GM19397 (cell line): ENCODE measurements around the gene COQ5.
A peak's percentile ranks its signal among the peaks of the same experiment; 100 is the strongest.
"Not testable (repeated sequence)": the region's sequence is repeated elsewhere in the genome, so short reads cannot be mapped to it uniquely, and the experiment has no call there.

Experiments used
- ATAC-seq: cut with Tn5 transposase; IDR thresholded peaks from one replicate; pipeline ENCODE4 v1.9.1; 2021; ENCODE audit warnings: mild to moderate bottlenecking, moderate library complexity; ENCODE audit not compliant: unreplicated experiment

Gene COQ5

GRCh38 chr12:120528861-120529525 is at the start of gene COQ5:
Gene COQ5 (minus strand): TSS chr12:120529158. CDS start chr12:120529141, 17 bp downstream.
- ATAC-seq, result peak; percentile 81

GRCh38 chr12:120574106-120574505 is 45.1 kb upstream of the COQ5 start:
- no peak for ATAC-seq

GRCh38 chr12:120573560-120573959 is 44.6 kb upstream of the COQ5 start:
- ATAC-seq, result no peak

DNA sequence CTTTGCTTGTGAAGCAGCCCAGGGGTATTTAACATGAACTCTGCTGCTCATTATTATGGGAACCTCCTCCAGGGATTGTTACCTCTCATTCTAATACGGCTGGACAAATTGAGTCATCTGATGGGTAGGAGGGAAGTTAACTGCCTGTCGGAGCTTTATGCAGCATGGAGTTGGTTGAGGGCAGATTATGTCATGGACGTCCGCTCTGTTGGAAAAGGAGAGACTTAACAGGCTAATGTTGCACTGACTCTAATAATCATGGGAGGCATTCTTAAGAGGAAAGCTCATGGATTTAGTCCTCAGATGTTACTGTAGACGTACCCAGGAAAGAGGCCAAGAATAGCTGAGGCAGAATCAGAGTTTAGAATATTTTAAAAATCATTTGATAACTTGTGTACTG is 42.3 kb upstream of the COQ5 start:
- ATAC-seq, result no peak

DNA sequence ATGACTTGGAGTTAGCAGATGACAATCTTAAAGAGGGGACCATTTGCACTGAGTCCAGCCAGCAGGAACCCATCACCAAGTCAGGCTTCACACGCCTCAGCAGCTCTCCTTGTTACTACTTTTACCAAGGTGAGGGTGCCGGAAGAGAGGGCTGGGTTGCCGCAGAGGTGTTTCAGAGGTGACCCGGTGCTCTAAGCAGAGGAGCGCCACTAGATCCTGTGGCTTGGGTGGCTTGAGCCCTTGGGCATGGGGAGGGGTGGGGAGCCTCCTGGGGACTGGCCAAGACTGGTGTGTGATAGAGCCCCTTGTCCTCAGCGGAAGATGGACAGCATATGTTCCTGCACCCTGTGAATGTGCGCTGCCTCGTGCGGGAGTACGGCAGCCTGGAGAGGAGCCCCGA is 34.5 kb upstream of the COQ5 start:
- no peak for ATAC-seq

DNA sequence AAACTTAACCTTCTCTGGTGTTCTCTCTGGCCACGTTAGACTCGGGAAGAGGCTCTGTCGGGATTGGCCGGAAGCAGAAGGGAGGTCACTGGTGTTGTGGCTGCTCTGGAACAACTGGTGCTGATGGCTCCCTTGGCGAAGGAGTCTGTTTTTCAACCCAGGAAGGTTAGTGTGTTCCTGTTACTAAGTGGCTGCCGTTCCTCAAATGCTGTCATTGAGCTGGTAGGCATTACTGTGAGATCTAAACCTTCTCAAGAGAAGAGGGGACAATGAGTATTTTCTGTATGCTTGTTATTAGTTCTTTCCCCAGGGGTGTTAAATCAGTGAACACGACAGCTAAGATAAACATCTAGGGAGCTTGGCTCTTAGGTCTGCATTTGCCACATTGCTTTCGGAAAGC is 33.9 kb upstream of the COQ5 start:
- no peak for ATAC-seq

DNA sequence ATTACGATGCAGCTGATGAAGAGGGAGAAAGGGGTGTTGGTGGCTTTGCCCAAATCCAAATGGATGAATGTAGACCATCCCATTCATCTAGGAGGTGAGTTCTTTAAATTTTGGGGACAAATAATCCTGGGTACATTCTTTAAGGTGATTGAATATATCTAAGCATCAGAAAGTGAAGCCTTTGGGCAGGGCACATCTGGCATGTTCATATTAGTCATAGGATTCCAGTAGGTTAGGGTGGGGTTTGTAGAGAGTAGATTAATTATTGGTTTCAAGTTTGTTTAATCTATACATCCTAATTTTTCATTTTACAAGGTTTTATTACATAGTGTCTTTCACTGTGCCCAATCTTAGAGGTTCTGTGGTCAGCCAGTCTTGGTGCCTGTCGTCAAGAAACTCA is 28.6 kb upstream of the COQ5 start:
- no peak for ATAC-seq

DNA sequence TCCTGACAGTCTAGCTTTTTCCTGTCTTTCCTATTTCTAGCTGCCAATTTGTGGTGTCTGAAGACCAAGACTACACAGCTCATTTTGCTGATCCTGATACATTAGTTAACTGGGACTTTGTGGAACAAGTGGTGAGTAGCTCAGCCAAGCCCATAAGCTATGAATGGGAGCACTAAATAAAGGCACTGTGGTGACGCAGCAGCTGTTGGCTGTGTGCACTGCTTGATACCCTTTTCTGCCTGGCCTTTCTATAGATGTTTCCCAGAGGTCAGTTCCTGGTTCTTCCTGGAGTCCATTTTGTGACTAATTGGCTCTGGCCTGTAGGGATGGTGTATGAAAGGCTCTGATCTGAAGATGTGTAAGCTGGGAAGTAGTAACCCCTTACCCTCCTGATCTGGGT is 25.7 kb upstream of the COQ5 start:
- ATAC-seq, result no peak

DNA sequence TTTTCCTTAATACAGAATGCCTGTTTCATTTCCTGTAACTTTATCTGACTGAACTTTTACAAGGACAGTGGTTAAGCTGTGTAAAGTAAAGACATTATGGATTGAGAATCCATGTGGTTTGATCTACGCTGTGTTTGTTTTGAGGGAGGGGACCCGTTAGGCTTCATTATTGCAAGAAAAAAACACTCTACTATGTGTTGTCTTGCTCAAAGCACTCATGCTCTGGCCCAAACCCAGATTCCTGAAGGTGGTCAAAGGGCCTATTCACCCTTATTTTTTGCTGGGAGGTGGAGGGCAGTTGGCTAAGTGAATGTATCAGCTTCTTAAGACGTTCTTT is 17.1 kb upstream of the COQ5 start:
- no peak for ATAC-seq

DNA sequence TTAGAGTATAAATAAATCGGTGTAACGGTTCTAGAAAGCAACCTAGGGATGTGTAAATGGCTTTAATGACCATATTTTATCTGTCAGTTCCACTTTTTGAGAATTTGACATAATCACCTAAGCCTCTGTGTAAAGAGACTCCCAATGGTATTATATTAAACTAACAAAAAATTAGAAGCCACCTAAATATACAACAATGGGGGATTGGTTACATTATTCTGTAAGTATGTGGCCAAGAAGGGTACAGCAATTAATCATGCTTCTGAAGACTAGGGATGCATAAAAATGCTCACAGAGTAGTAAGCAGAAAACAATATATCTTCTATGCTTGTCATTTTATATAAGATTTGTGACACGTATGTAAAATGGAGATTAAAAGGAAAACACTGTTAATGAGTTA is 15.7 kb upstream of the COQ5 start:
- ATAC-seq, result no peak

GRCh38 chr12:120542166-120542565 is 13.2 kb upstream of the COQ5 start:
- ATAC-seq, result no peak

- ATAC-seq, result no peak
These were observed 11.5 kb upstream of the COQ5 start for GRCh38 chr12:120540445-120540844.

GRCh38 chr12:120539303-120539702 is 10.3 kb upstream of the COQ5 start:
- no peak for ATAC-seq

GRCh38 chr12:120538281-120539156 is 9.6 kb upstream of the COQ5 start:
- ATAC-seq, result no peak

- ATAC-seq, result no peak
These were observed 8.9 kb upstream of the COQ5 start for GRCh38 chr12:120537856-120538220.

- ATAC-seq, result no peak
These were observed 7.3 kb upstream of the COQ5 start for GRCh38 chr12:120536064-120536791.

DNA sequence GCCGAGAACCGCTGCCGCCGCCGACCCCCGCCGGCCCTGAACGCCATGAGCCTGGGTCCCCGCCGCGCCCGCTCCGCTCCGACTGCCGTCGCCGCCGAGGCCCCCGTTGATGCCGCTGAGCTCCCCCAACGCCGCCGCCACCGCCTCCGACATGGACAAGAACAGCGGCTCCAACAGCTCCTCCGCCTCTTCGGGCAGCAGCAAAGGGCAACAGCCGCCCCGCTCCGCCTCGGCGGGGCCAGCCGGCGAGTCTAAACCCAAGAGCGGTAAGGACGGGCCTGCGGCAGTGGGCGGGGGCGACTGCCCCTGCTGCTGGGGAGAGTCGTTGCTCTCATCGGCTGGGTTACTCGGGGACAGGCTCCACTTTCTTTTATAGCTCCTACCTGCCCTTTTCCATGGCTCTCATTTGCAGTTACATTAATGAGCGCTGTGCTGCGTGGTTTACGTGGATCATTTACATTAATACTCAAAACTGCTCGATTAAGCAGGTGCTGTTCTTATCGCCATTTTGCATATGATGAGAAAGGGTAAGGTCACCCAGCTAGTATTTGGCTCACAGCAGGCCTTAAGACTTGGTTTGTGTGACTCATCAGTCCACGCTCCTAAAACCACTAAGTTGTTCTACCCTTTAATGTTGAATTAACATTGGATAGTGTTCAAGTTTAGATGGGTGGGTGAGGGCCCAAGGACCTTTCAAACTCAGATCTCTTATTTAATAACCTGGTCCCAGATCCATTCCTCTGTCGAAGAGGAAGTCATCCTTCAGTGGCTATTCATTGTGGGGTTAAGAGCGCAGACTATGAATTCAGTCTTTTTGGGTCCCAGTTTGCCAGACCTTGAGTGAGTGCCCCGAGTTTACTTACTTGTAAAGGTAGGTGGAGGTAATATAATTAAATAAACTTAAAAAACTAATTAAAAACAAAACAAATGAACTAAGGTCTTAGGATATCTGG is 6.0 kb upstream of the COQ5 start:
- peak; percentile 46 for ATAC-seq

DNA sequence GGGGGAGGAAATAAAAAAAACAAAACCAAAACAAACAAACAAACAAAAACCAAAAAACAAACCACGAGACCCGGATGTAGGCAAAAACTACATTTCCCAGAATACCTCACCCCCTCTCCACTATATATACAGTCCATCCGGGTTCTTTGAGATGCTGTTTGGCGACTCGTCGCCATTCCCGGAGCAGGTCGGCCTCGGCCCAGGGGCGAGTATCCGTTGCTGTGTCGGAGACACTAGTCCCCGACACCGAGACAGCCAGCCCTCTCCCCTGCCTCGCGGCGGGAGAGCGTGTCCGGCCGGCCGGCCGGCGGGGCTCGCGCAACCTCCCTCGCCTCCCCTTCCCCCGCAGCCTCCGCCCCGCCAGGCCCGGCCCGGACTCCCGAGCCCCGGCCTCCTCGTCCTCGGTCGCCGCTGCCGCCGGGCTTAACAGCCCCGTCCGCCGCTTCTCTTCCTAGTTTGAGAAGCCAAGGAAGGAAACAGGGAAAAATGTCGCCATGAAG is 5.3 kb upstream of the COQ5 start, which contains the start of gene RNF10:
Gene RNF10 (plus strand): TSS at position 154 of the 500 bp plus-strand sequence. CDS start 456 bp downstream, outside the sequence.
- peak; percentile 66 for ATAC-seq

- ATAC-seq, result no peak
These were observed 3.8 kb upstream of the COQ5 start for GRCh38 chr12:120532701-120533238.

DNA sequence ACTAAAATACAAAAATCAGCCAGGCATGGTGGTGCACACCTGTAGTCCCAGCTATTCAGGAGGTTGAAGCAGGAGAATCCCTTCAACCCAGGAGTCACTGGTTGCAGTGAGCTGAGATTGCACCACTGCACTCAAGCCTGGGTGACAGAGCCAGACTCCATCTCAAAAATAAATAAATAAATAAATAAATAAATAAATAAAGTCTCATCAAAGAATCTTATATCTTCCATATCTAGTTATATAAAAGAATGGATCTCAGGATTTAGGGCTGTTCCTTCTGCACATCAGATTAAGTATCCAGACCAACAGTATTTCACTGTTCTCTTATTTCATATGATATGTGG is 1.4 kb upstream of the COQ5 start:
- ATAC-seq, result not testable (repeated sequence)
